Upper lobe of right lung (tissue), 1 donor: ENCODE data around the gene ZNF627. TPM values are rescaled to one million over a fixed set of nuclear protein-coding genes. Genes with fewer than 3 reads are reported as not detected.

Experiments used
- ATAC-seq: fragments of 200-7000 bp; cut with Tn5 transposase; one replicate; pipeline ENCODE4 v1.9.1; 2020; ENCODE audit warnings: mild to moderate bottlenecking, moderate library complexity
- DNase-seq: peaks from one replicate; pipeline ENCODE4 v3.0.0-alpha.2; 2020
- H3K27ac ChIP-seq: fragments of 200-600 bp; one replicate; pipeline ENCODE4 v1.8.0; 2022
- H3K27me3 ChIP-seq: fragments of 200-600 bp; one replicate; pipeline ENCODE4 v1.8.0; 2022; ENCODE audit warnings: mild to moderate bottlenecking
- H3K36me3 ChIP-seq: fragments of 200-600 bp; one replicate; pipeline ENCODE4 v1.8.0; 2022
- H3K4me1 ChIP-seq: fragments of 200-600 bp; one replicate; pipeline ENCODE4 v1.8.0; 2022
- H3K4me3 ChIP-seq: fragments of 200-600 bp; one replicate; pipeline ENCODE4 v1.8.0; 2022; ENCODE audit warnings: mild to moderate bottlenecking
- H3K9me3 ChIP-seq: fragments of 200-600 bp; one replicate; pipeline ENCODE4 v1.8.0; 2022
- intact Hi-C: fragments of 100-400 bp; cut with DNase I; formaldehyde crosslinking; loops from one replicate; pipeline ENCODE4 v1.11.0; 2022
- total RNA-seq: library from RNA; stranded (reverse); fragmentation: NEBNext Ultra II Directional; extraction: Animal tissue kit (Norgen Biotek cat#: 25700); gene quantifications from one replicate; pipeline ENCODE4 v1.2.1, GENCODE V29; 2021
- TF ChIP-seq, protein P1 (sequence below): fragments of 200-600 bp; IDR thresholded peaks from one replicate; pipeline ENCODE4 v1.8.0; 2022; ENCODE audit warnings: antibody characterized with exemption
- donor health status: DM: no; HTN: yes; CAD: no; lungs with severe emphysema.

Gene ZNF627
- total RNA-seq, 1 donor from 2014 or later, result 11.6 TPM

DNA sequence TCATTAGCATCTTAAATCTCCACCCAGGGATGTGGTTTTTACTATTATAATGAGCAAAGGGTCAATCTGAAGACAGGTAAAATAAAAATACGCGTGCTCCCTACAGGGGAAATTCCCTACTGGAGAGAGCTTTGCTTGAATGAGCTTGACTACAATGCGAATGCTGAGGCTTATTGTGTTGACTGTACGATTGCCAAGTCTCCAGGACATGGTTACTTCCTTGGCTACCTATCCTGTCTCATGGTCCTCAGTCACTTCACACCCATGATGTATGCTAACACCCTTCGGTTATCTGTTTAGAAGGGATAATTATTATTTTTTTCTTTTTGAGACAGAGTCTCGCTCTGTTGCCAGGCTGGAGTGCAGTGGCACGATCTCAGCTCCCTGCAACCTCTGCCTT is 61.7 kb downstream of the ZNF627 start:
- Histone ChIP-seq H3K4me3 (no peak overlapping the region), H3K27me3 (no peaks in the 10 kb centered on the region), H3K9me3 (no peaks in the 10 kb centered on the region), H3K4me1 (no peaks in the 10 kb centered on the region), H3K36me3 (no peaks in the 10 kb centered on the region), H3K27ac (no peak overlapping the region)
- intact Hi-C loops, result no loop called here
- TF ChIP-seq, protein P1, sequence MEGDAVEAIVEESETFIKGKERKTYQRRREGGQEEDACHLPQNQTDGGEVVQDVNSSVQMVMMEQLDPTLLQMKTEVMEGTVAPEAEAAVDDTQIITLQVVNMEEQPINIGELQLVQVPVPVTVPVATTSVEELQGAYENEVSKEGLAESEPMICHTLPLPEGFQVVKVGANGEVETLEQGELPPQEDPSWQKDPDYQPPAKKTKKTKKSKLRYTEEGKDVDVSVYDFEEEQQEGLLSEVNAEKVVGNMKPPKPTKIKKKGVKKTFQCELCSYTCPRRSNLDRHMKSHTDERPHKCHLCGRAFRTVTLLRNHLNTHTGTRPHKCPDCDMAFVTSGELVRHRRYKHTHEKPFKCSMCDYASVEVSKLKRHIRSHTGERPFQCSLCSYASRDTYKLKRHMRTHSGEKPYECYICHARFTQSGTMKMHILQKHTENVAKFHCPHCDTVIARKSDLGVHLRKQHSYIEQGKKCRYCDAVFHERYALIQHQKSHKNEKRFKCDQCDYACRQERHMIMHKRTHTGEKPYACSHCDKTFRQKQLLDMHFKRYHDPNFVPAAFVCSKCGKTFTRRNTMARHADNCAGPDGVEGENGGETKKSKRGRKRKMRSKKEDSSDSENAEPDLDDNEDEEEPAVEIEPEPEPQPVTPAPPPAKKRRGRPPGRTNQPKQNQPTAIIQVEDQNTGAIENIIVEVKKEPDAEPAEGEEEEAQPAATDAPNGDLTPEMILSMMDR, result no peak
- ATAC-seq (no peak), DNase-seq (no peak)

- Histone ChIP-seq H3K27ac (no peak overlapping the region), H3K4me1 (no peaks in the 10 kb centered on the region), H3K9me3 (no peaks in the 10 kb centered on the region), H3K4me3 (no peak overlapping the region), H3K36me3 (no peaks in the 10 kb centered on the region), H3K27me3 (no peaks in the 10 kb centered on the region)
- DNase-seq (no peak), ATAC-seq (no peak)
- TF ChIP-seq, protein P1, result no peak
- intact Hi-C loops, result no loop called here
These were observed 62.3 kb downstream of the ZNF627 start for GRCh38 chr19:11659612-11660011.

GRCh38 chr19:11662278-11662677 is 65.0 kb downstream of the ZNF627 start:
- no peaks in the 10 kb centered on the region for H3K27me3 ChIP-seq
- TF ChIP-seq, protein P1, result no peak
- H3K27ac ChIP-seq, result no peak overlapping the region
- DNase-seq (no peak), ATAC-seq (no peak)
- intact Hi-C loops, result no loop called here
- no peaks in the 10 kb centered on the region for H3K4me1 ChIP-seq
- H3K36me3 ChIP-seq, result no peaks in the 10 kb centered on the region
- H3K4me3 ChIP-seq, result no peak overlapping the region
- no peaks in the 10 kb centered on the region for H3K9me3 ChIP-seq

- no peaks in the 10 kb centered on the region for H3K36me3 ChIP-seq
- no peak overlapping the region for H3K27ac ChIP-seq
- no peaks in the 10 kb centered on the region for H3K27me3 ChIP-seq
- no peaks in the 10 kb centered on the region for H3K9me3 ChIP-seq
- no peaks in the 10 kb centered on the region for H3K4me1 ChIP-seq
- intact Hi-C loops, result no loop called here
- ATAC-seq (no peak), DNase-seq (no peak)
- TF ChIP-seq, protein P1, result no peak
- no peak overlapping the region for H3K4me3 ChIP-seq
These were observed 65.9 kb downstream of the ZNF627 start for GRCh38 chr19:11663181-11663591.

Other genes with a start within 250 kb of the ZNF627 start
- 26.5 TPM for gene PLPPR2, start 242.1 kb upstream of the ZNF627 start, total RNA-seq
- gene SWSAP1, start 222.8 kb upstream of the ZNF627 start, total RNA-seq, result 3.2 TPM
- 20.4 TPM for gene EPOR, start 213.2 kb upstream of the ZNF627 start, total RNA-seq
- 54.6 TPM for gene RGL3, start 178.2 kb upstream of the ZNF627 start, total RNA-seq
- gene ODAD3, start 162.4 kb upstream of the ZNF627 start, total RNA-seq, result 0.49 TPM
- gene PRKCSH, start 161.8 kb upstream of the ZNF627 start, total RNA-seq, result 293 TPM
- gene ELAVL3, start 116.4 kb upstream of the ZNF627 start, total RNA-seq, result not detected
- 10.7 TPM for gene ZNF653, start 91.6 kb upstream of the ZNF627 start, total RNA-seq
- 44.8 TPM for gene ECSIT, start 68.3 kb upstream of the ZNF627 start, total RNA-seq
- 27.3 TPM for gene CNN1, start 58.6 kb upstream of the ZNF627 start, total RNA-seq
- gene ELOF1, start 38.3 kb upstream of the ZNF627 start, total RNA-seq, result 44.3 TPM
- 429 TPM for gene ACP5, start 19.8 kb upstream of the ZNF627 start, total RNA-seq
- 5.6 TPM for gene ZNF823, start 141.5 kb downstream of the ZNF627 start, total RNA-seq
- gene ZNF441, start 169.5 kb downstream of the ZNF627 start, total RNA-seq, result 10.0 TPM
- gene ZNF491, start 201.0 kb downstream of the ZNF627 start, total RNA-seq, result 1.9 TPM
- gene ZNF440, start 216.8 kb downstream of the ZNF627 start, total RNA-seq, result 12.4 TPM